CD4-positive, alpha-beta T cell (primary cell): ENCODE results near the gene MAP1B. TPM values are rescaled to one million over a fixed set of nuclear protein-coding genes. Genes with fewer than 3 reads are reported as not detected.

Experiments
- ATAC-seq: fragments of 200-7000 bp; cut with Tn5 transposase; one replicate; pipeline ENCODE4 v1.10.0; 2022; ENCODE audit warnings: mild to moderate bottlenecking; ENCODE audit not compliant: poor library complexity
- CTCF ChIA-PET: fragments of 350-600 bp; sonication (Branson Sonifier 250); formaldehyde crosslinking; loops from one replicate; lab custom pipeline; 2021; ENCODE audit warnings: antibody characterized with exemption, inconsistent platforms; lab: Charles Lee
- POLR2A ChIA-PET: fragments of 350-600 bp; sonication (Branson Sonifier 250); formaldehyde crosslinking; loops from one replicate; lab custom pipeline; 2021; ENCODE audit warnings: antibody characterized with exemption, inconsistent platforms; lab: Charles Lee
- DNase-seq, 14 experiments: peaks; one replicate each; pipeline ENCODE4 v3.0.0-alpha.2; 2013 to 2020; ENCODE audit warnings: mixed read lengths in 2 of 14
- H3K27ac ChIP-seq, 2 donors: one replicate each; pipeline versions ENCODE4 v1.5.1 to v1.7.0; 2013; ENCODE audit warnings: low read length in 2 of 2, low read depth in 1 of 2, mild to moderate bottlenecking in 1 of 2
- H3K27me3 ChIP-seq, 2 experiments: 1 replicate in 1 of 2; 2 replicates in 1 of 2; pipeline versions ENCODE4 v1.6.1 to v1.7.0; 2013; ENCODE audit warnings: low read length in 2 of 2, control low read depth in 1 of 2, mild to moderate bottlenecking in 1 of 2, moderate library complexity in 1 of 2; ENCODE audit not compliant: insufficient read depth in 2 of 2, control insufficient read depth in 1 of 2
- H3K36me3 ChIP-seq: one replicate; pipeline ENCODE4 v1.6.1; 2013; ENCODE audit warnings: low read length, control low read depth; ENCODE audit not compliant: insufficient read depth
- H3K4me1 ChIP-seq: one replicate; pipeline ENCODE4 v1.6.1; 2013; ENCODE audit warnings: low read length, control low read depth; ENCODE audit not compliant: insufficient read depth
- H3K4me3 ChIP-seq: one replicate; pipeline ENCODE4 v1.5.1; 2013; ENCODE audit warnings: mild to moderate bottlenecking, low read length, moderate library complexity
- H3K9me3 ChIP-seq, 2 experiments: 1 replicate in 1 of 2; 2 replicates in 1 of 2; pipeline versions ENCODE4 v1.6.1 to v1.7.0; 2013; ENCODE audit warnings: low read length in 2 of 2, mild to moderate bottlenecking in 2 of 2, control low read depth in 1 of 2, moderate library complexity in 1 of 2; ENCODE audit not compliant: control insufficient read depth in 1 of 2, insufficient read depth in 1 of 2
- H3K27ac Mint-ChIP-seq: one replicate; pipeline ENCODE4 v1.8.0; 2020; ENCODE audit warnings: mixed read lengths
- H3K27me3 Mint-ChIP-seq: one replicate; pipeline ENCODE4 v1.8.0; 2021; ENCODE audit warnings: mixed read lengths
- H3K36me3 Mint-ChIP-seq: one replicate; pipeline ENCODE4 v1.8.0; 2021; ENCODE audit warnings: low read depth, mixed read lengths
- H3K4me1 Mint-ChIP-seq: one replicate; pipeline ENCODE4 v1.8.0; 2021; ENCODE audit warnings: low read depth, mixed read lengths
- H3K4me3 Mint-ChIP-seq: one replicate; pipeline ENCODE4 v1.8.0; 2020; ENCODE audit warnings: mild to moderate bottlenecking, mixed read lengths
- H3K9me3 Mint-ChIP-seq: one replicate; pipeline ENCODE4 v1.8.0; 2020; ENCODE audit warnings: mixed read lengths
- CTCF ChIP-seq: fragments of 200-600 bp; IDR thresholded peaks from one replicate; pipeline ENCODE4 v1.8.0; 2022; ENCODE audit warnings: antibody characterized with exemption, mild to moderate bottlenecking
- intact Hi-C, 2 experiments: fragments of 100-400 bp; cut with DNase I in 1 of 2; cut with micrococcal nuclease in 1 of 2; formaldehyde crosslinking; loops; one replicate each; pipeline versions ENCODE4 v1.15.1 to v1.9.0; 2023 to 2025; cut with DNase I, micrococcal nuclease
- total RNA-seq, 174 experiments: library from RNA in 2 of 174; stranded (reverse) in 2 of 174; gene quantifications; one replicate each; pipeline ENCODE4 v1.2.3 and lab custom pipeline; 2021 to 2026

Gene MAP1B
- total RNA-seq, 2 experiments from 2014 or later, result 0.03 to 0.06 TPM

GRCh38 chr5:72074251-72074650, 33.0 kb upstream of the MAP1B start:
- ChIA-PET CTCF (no interaction called here), POLR2A (no interaction called here)
- Mint-ChIP-seq H3K27me3 (peaks cover 17% of the 10 kb centered on the region), H3K4me3 (no peak overlapping the region), H3K27ac (no peak overlapping the region), H3K36me3 (no peaks in the 10 kb centered on the region), H3K9me3 (no peaks in the 10 kb centered on the region), H3K4me1 (no peaks in the 10 kb centered on the region)
- Histone ChIP-seq H3K36me3 (no peaks in the 10 kb centered on the region), H3K27me3 (peaks cover 3 to 8% of the 10 kb centered on the region in 2 experiments), H3K9me3 (no peaks in the 10 kb centered on the region), H3K4me3 (no peak overlapping the region), H3K27ac (no peak overlapping the region), H3K4me1 (no peaks in the 10 kb centered on the region)
- ATAC-seq, result no peak
- intact Hi-C loops, result no loop called here
- no peak for DNase-seq
- no peak for TF ChIP-seq CTCF

DNA sequence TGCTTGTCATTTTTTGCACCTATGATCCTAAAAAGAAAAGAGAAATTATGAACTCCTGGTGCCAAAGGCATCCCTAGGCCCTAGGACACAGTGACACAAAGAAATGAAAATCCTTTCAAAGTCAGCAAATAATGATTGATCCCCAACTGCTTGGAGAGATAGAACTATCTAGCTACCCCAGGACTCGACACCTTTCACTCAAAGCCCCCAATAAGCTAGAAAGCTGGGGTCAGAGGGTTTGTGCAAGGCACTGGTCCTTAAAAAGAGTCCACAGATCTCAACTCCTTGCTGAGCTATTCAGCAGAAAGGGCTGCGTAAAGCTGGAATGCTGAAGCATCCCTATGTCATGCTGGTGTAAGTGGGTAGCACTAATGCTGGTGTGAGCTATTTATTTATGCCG, 31.8 kb upstream of the MAP1B start:
- POLR2A ChIA-PET, result no interaction called here
- TF ChIP-seq CTCF, result no peak
- no peak overlapping the region for H3K27ac ChIP-seq
- peaks cover 3 to 8% of the 10 kb centered on the region in 2 experiments for H3K27me3 ChIP-seq
- intact Hi-C loops, result no loop called here
- H3K4me3 Mint-ChIP-seq, result no peak overlapping the region
- H3K4me1 ChIP-seq, result no peaks in the 10 kb centered on the region
- no peak overlapping the region for H3K27ac Mint-ChIP-seq
- ATAC-seq (no peak), DNase-seq (no peak)
- CTCF ChIA-PET, result no interaction called here
- H3K36me3 Mint-ChIP-seq, result no peaks in the 10 kb centered on the region
- H3K9me3 ChIP-seq, result no peaks in the 10 kb centered on the region
- H3K9me3 Mint-ChIP-seq, result no peaks in the 10 kb centered on the region
- H3K4me3 ChIP-seq, result no peak overlapping the region
- H3K4me1 Mint-ChIP-seq, result no peaks in the 10 kb centered on the region
- no peaks in the 10 kb centered on the region for H3K36me3 ChIP-seq
- peaks cover 29% of the 10 kb centered on the region for H3K27me3 Mint-ChIP-seq

DNA sequence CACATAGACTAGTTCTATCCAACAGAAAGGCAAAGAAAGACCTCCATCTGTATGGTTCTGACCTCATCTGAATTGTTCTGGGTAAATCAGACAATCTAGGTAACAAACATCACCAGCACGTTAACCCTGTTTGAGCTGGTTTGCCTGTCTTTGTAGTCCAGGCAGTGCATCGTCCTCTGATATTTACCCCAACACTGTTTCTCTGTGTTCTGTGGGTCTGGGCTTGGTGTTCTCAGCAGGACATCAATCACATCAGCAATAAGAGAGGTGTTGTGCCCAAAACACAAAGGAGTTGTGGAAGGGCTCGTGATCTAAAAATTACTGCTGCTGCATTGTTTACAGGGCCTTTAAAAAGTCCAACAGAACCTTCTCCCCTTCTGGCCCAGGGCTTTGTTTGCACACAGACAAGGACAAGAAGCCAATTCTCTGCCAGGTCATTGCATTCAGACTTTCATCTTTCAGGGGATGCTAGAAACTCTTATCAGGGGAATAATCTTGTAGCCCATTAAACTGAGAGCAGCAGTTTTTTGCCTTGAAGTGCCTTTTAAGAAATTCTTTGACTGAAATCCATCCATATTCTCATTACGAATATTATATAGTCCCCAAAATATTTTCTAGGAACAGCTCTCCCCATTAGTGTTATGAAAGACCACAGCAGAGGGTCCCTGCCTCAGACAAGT, 30.5 kb upstream of the MAP1B start:
- Mint-ChIP-seq H3K27me3 (peaks cover 33% of the 10 kb centered on the region), H3K27ac (no peak overlapping the region), H3K4me3 (no peak overlapping the region), H3K4me1 (no peaks in the 10 kb centered on the region), H3K36me3 (no peaks in the 10 kb centered on the region), H3K9me3 (no peaks in the 10 kb centered on the region)
- H3K36me3 ChIP-seq, result no peaks in the 10 kb centered on the region
- no peak for TF ChIP-seq CTCF
- no peak overlapping the region for H3K27ac ChIP-seq
- intact Hi-C loops, result no loop called here
- no peak overlapping the region for H3K4me3 ChIP-seq
- H3K27me3 ChIP-seq, result peaks cover 4 to 14% of the 10 kb centered on the region in 2 experiments
- DNase-seq (no peak), ATAC-seq (no peak)
- H3K4me1 ChIP-seq, result no peaks in the 10 kb centered on the region
- ChIA-PET POLR2A (no interaction called here), CTCF (no interaction called here)
- no peaks in the 10 kb centered on the region for H3K9me3 ChIP-seq
